HG03045 (cell line): ENCODE results near the gene ATP10A.

ENCODE experiments used
- ATAC-seq: cut with Tn5 transposase; IDR thresholded peaks from one replicate; pipeline ENCODE4 v1.9.1; 2021; ENCODE audit warnings: mild to moderate bottlenecking, moderate library complexity; ENCODE audit not compliant: unreplicated experiment

Gene ATP10A

DNA sequence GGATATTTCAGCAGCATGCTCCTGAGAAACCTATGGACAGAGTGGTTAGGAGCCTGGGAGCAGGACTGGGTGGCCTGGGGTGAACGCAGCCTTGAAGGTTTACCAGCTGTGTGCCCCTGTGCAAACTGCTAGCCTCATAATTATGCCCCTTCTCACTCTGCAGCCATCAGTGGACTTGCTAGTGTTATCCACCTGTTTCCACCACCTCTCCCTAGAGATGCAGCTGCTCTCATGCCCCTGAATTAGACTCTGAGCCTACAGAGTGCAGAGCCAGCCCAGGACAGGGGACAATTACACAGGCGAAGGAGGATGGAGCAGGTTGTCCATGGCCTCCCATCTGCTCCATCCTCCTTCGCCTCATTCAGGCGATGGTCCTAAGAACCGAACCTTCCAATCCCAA, 175.9 kb downstream of the ATP10A start:
- ATAC-seq, result no peak

DNA sequence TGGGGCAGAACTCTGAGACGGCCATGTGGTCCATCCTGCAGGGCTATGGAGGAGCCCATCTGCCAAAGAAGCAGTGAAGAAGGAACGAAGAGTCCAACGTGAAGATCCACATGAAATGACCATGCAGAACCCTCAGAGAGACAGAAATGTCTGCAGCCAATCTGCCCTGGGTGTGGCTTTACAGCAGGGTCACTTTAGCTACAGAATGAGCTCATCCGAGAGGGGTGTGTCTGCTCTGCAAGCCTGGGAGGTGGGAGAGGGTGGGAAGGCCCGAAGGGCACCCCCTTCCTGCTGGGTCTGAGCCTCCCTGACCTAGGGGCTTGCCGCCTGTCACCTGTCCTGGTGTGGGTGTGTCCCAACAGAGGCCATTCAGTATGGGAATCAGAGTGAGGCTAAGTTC, 176.3 kb downstream of the ATP10A start:
- no peak for ATAC-seq

- ATAC-seq, result no peak
Observed at GRCh38 chr15:25684521-25685431, 178.4 kb downstream of the ATP10A start.

- ATAC-seq, result no peak
Observed at GRCh38 chr15:25683911-25684310, 179.2 kb downstream of the ATP10A start.

- no peak for ATAC-seq
Observed at GRCh38 chr15:25683415-25683814, 179.7 kb downstream of the ATP10A start.

DNA sequence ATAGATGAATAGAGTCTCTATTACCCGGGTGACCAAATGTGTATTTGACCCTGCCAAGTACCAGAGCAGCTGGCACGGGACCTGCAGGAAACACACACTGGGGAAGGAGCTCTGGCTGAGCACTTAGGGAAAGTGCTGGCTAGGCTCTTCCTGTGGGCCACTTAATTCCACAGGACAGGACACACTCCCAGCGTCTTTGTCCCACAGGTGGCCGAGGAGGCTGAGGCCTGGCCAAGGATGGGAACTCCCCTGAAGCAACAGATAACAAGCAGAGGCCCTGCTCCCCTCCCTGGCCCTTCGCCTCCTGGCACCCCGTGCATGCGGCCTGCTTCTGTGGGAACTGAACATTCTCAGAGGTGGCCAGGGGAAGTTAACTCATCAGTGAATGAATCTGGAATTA, 180.8 kb downstream of the ATP10A start:
- no peak for ATAC-seq

DNA sequence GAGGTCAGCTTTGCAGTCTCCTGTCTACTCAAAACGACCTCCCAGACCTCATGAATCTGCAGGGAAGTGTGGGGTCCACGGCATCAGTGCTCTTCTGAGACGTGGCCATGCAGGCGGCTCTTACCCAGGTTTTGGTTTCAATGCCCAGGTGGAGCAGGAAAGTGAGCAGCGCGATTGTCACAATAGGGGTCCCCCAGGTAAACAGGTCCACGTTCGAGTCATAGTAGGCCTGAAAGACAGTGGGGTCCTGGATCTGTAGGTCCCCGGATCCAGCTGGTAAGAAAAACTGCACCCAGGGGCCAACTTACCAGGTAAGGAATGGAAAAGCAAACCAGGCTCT, 182.5 kb downstream of the ATP10A start:
- ATAC-seq, result no peak

- ATAC-seq, result no peak
Observed at GRCh38 chr15:25679964-25680685, 183.0 kb downstream of the ATP10A start.

- no peak for ATAC-seq
Observed at GRCh38 chr15:25679492-25679891, 183.6 kb downstream of the ATP10A start.

DNA sequence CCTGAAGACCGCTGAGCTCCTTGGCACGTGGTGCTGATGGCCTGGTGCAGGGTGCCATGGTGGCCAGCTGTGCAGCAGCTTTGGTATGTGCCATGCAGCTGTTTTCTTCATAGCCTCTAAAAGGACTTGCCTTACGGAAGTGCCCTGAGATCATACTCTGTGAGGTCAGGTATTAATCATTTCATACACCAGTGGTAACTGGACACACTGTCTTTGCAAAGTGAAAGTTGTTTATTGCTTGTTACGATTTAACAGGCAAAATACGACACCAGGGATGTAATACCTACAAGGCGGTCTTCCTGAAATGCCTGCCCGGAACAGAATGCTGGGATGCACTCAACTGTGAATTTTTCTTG, 184.6 kb downstream of the ATP10A start:
- ATAC-seq, result no peak

DNA sequence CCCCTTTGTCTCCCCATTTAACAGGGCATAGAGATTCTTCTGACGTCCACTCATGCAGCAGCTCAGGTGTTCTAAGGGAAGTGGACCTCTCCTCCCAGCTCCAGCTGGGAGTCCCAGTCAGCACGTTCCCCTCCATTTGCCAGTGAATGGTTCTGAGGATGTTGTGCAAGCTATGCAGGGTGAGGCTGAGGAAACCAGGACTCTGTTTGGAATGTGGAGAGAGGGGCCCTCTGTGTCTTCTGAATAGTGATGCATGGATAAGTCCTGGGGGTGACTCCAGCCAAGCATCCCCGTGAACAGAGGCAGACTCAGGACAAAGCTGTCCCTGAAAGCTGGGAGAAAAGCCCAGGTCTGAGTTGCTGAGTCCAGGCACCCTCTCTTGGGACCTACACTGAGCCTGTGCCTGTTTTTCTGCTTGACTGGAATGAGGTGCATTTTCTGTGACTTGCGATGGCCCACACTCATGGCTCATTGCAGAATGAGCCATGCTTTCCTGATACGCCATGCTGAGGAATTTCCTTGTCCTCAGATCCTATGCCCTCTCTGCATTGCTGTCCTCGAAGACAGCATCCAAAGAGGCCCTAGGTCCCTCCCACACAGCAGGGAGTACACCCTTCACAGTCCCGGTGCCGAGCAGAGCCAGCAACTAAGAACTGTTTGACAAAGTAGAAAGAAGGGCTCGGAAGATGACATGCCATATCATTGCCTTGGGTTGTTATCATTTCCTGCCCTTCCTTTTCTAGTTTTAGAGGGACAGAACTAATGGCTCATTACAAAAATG, 185.2 kb downstream of the ATP10A start:
- ATAC-seq, result no peak

DNA sequence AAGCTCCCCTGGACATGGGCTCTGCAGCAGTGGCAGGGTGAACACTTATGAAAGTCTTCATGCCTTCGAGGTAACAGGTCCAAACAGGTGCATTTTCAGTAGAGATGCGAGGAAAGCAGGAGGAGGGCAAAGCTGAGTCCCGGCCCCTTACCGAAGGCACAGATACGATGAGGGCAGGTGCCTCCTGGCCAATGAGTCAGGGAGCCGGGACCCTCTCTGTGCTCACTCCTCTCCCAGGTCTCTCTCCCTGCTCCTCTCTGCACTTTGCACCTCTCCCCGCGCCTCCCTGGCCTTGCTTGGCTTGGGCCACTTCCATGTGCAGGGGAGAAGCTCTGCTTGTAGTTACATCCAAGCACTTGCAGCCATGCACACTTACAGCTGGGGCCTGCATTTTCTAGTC, 187.1 kb downstream of the ATP10A start:
- no peak for ATAC-seq

GRCh38 chr15:25675396-25675795, 187.7 kb downstream of the ATP10A start:
- ATAC-seq, result no peak

DNA sequence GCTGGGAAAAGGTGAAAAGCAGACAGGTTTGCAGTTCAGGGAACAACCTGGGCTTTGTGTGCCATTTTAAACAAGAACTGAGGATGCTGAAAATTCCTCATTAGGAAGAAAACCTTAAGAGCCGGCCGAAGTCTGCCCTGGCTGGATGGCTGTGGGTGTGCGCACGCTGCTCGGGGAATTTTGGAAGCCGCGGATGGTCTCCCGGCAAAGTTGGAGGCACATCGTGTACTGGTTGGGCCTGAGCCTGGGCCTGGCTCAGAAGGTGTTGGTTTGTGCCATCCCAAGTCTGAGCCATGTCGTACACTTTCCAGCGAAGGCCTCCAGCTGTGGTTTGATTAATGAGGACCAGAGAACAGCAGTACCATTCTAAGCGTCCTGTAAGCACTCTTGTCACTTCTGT, 188.2 kb downstream of the ATP10A start:
- ATAC-seq, result no peak

- ATAC-seq, result no peak
Observed at GRCh38 chr15:25673972-25674371, 189.2 kb downstream of the ATP10A start.

- ATAC-seq, result no peak
Observed at GRCh38 chr15:25673351-25673750, 189.8 kb downstream of the ATP10A start.

GRCh38 chr15:25671132-25671531, 192.0 kb downstream of the ATP10A start:
- ATAC-seq, result no peak

- ATAC-seq, result no peak
Observed at GRCh38 chr15:25670621-25671020, 192.5 kb downstream of the ATP10A start.

- ATAC-seq, result no peak
Observed at GRCh38 chr15:25670025-25670554, 193.0 kb downstream of the ATP10A start.

- ATAC-seq, result no peak
Observed at GRCh38 chr15:25668901-25669300, 194.2 kb downstream of the ATP10A start.

GRCh38 chr15:25668236-25668795, 194.8 kb downstream of the ATP10A start:
- ATAC-seq, result no peak
